Keratinocyte (primary cell): ENCODE measurements around the gene PSMD2. TPM values are rescaled to one million over a fixed set of nuclear protein-coding genes. Genes with fewer than 3 reads are reported as not detected.
A peak's percentile ranks its signal among the peaks of the same experiment; 100 is the strongest.

Experiments used
- DNase-seq: peaks from one replicate; pipeline ENCODE4 v3.0.0-alpha.2; 2011; ENCODE audit warnings: low read depth, missing footprints, low spot score
- FAIRE-seq: peaks from 2 replicates; lab custom pipeline; 2011; peaks lifted over from hg19 to GRCh38; lab: Jason Lieb, UNC
- H2AFZ ChIP-seq: 2 replicates; pipeline ENCODE4 v1.6.0; 2012; ENCODE audit warnings: low read length, control low read depth, inconsistent platforms; ENCODE audit not compliant: control insufficient read depth
- H3K27ac ChIP-seq: 2 replicates; pipeline ENCODE4 v1.5.1; 2011; ENCODE audit warnings: low read length; ENCODE audit not compliant: control insufficient read depth, insufficient read depth
- H3K27me3 ChIP-seq: 3 replicates; pipeline ENCODE4 v1.6.0; 2011; ENCODE audit warnings: low read length; ENCODE audit not compliant: control insufficient read depth, insufficient read depth; ENCODE audit errors: extremely low read depth
- H3K36me3 ChIP-seq, 2 experiments: 2 replicates in 1 of 2; 3 replicates in 1 of 2; pipeline ENCODE4 v1.5.1; 2011; ENCODE audit warnings: low read length in 2 of 2, mild to moderate bottlenecking in 1 of 2; ENCODE audit not compliant: control insufficient read depth in 2 of 2, insufficient read depth in 2 of 2; ENCODE audit errors: extremely low read depth in 1 of 2
- H3K4me1 ChIP-seq: 3 replicates; pipeline ENCODE4 v1.5.1; 2011; ENCODE audit warnings: low read length; ENCODE audit not compliant: control insufficient read depth, insufficient read depth; ENCODE audit errors: extremely low read depth
- H3K4me2 ChIP-seq: 3 replicates; pipeline ENCODE4 v1.6.0; 2011; ENCODE audit warnings: low read depth, low read length; ENCODE audit not compliant: control insufficient read depth, insufficient read depth; ENCODE audit errors: extremely low read depth
- H3K4me3 ChIP-seq, 3 experiments: fragments of 200-600 bp in 1 of 3; sonication (generic) in 1 of 3; 2 replicates in 2 of 3; 3 replicates in 1 of 3; pipeline ENCODE4 v1.5.1; 2011 to 2016; ENCODE audit warnings: low read length in 3 of 3, mild to moderate bottlenecking in 3 of 3, control low read depth in 2 of 3, inconsistent platforms in 1 of 3, low read depth in 1 of 3, mixed read lengths in 1 of 3, mixed run types in 1 of 3, moderate library complexity in 1 of 3; ENCODE audit not compliant: control insufficient read depth in 2 of 3, insufficient read depth in 2 of 3; ENCODE audit errors: extremely low read depth in 1 of 3
- H3K79me2 ChIP-seq: 2 replicates; pipeline ENCODE4 v1.6.0; 2012; ENCODE audit warnings: low read length; ENCODE audit not compliant: control insufficient read depth, insufficient read depth
- H3K9ac ChIP-seq: 3 replicates; pipeline ENCODE4 v1.6.0; 2011; ENCODE audit warnings: low read length; ENCODE audit not compliant: control insufficient read depth, insufficient read depth; ENCODE audit errors: extremely low read depth
- H3K9me1 ChIP-seq: 3 replicates; pipeline ENCODE4 v1.6.0; 2011; ENCODE audit warnings: low read length; ENCODE audit not compliant: control insufficient read depth, insufficient read depth; ENCODE audit errors: extremely low read depth
- H3K9me3 ChIP-seq: 2 replicates; pipeline ENCODE4 v1.5.1; 2012; ENCODE audit warnings: low read depth, low read length; ENCODE audit not compliant: control insufficient read depth
- H4K20me1 ChIP-seq: 3 replicates; pipeline ENCODE4 v1.6.0; 2011; ENCODE audit warnings: low read length; ENCODE audit not compliant: control insufficient read depth, insufficient read depth; ENCODE audit errors: extremely low read depth
- CTCF ChIP-seq, 3 experiments: IDR thresholded peaks in 1 of 3; conservative IDR thresholded peaks in 1 of 3; optimal IDR thresholded peaks in 1 of 3; 2 replicates in 2 of 3; 3 replicates in 1 of 3; pipeline versions ENCODE3 to v1.5.1; 2011; ENCODE audit warnings: low read length in 3 of 3, mild to moderate bottlenecking in 3 of 3, moderate library complexity in 2 of 3, control low read depth in 1 of 3, inconsistent platforms in 1 of 3; ENCODE audit not compliant: insufficient read depth in 2 of 3; ENCODE audit errors: extremely low read depth in 1 of 3
- EZH2 ChIP-seq: IDR thresholded peaks from one replicate; pipeline ENCODE4 v1.6.1; 2012; ENCODE audit warnings: inconsistent platforms, mild to moderate bottlenecking, low read length, moderate library complexity
- dilution Hi-C: fragments of 300-500 bp; cut with MboI; formaldehyde crosslinking; loops from one replicate; pipeline ENCODE4 v1.7.0; 2020; ENCODE audit warnings: low sequenced_read_pairs; ENCODE audit not compliant: extremely low pct_ligation_motif_present
- polyA plus RNA-seq, 5 experiments: library from polyadenylated mRNA; depleted of rRNA in 3 of 5; stranded (reverse) in 3 of 5; stranded (forward) in 1 of 5; unstranded in 1 of 5; fragments of >200 nt; gene quantifications; 1 replicate in 1 of 5; 2 replicates in 3 of 5; 3 replicates in 1 of 5; pipeline versions ENCODE4 v1.2.1 to v1.2.3, GENCODE V29; 2011 to 2012; ENCODE audit warnings: missing spikeins in 2 of 5, low read depth in 1 of 5, low replicate concordance in 1 of 5

PSMD2 gene
- polyA plus RNA-seq, 1 donor (not counting 4 experiments of a cell fraction or from before 2014, with no cell fraction given): 593 TPM

GRCh38 chr3:184284696-184285095, 14.3 kb upstream of the PSMD2 start:
- no peaks in the 10 kb centered on the region for H3K4me1 ChIP-seq
- dilution Hi-C loops: no loop called here
- DNase-seq (no peak), FAIRE-seq (no peak)
- H3K27ac ChIP-seq: no peak overlapping the region
- H3K9me3 ChIP-seq: no peaks in the 10 kb centered on the region
- H3K79me2 ChIP-seq: no peaks in the 10 kb centered on the region
- no peak overlapping the region for H3K9ac ChIP-seq
- no peaks in the 10 kb centered on the region for H4K20me1 ChIP-seq
- H3K36me3 ChIP-seq: no peaks in the 10 kb centered on the region
- H3K9me1 ChIP-seq: no peaks in the 10 kb centered on the region
- H3K4me3 ChIP-seq: no peak overlapping the region
- no peak overlapping the region for H2AFZ ChIP-seq
- no peaks in the 10 kb centered on the region for H3K27me3 ChIP-seq
- H3K4me2 ChIP-seq: no peak overlapping the region
- TF ChIP-seq EZH2 (no peak), CTCF (optimal IDR thresholded peaks at IDR 0.05 in 1 of 3, IDR thresholded peaks at IDR 0.05 in 1 of 3, conservative IDR thresholded peaks at IDR 0.05 in 1 of 3; ENCODE audit: extremely low read depth in 1 of 3, insufficient read depth in 2 of 3, low read length in 3 of 3) (peak; percentile 43 to 58 (median 51))

- TF ChIP-seq EZH2 (no peak), CTCF (optimal IDR thresholded peaks at IDR 0.05 in 1 of 3, IDR thresholded peaks at IDR 0.05 in 1 of 3, conservative IDR thresholded peaks at IDR 0.05 in 1 of 3; ENCODE audit: extremely low read depth in 1 of 3, insufficient read depth in 2 of 3, low read length in 3 of 3) (peak; percentile 72 to 85 (median 77))
These were observed 9.6 kb upstream of the PSMD2 start for GRCh38 chr3:184289426-184289938.

More at GRCh38 chr3:184289426-184289938, 9.6 kb upstream of the PSMD2 start:
- Histone ChIP-seq H3K9me3 (no peaks in the 10 kb centered on the region), H4K20me1 (no peaks in the 10 kb centered on the region), H3K79me2 (no peaks in the 10 kb centered on the region), H3K4me2 (no peak overlapping the region), H2AFZ (no peak overlapping the region), H3K4me3 (no peak overlapping the region), H3K9ac (no peak overlapping the region), H3K36me3 (no peaks in the 10 kb centered on the region), H3K27ac (no peak overlapping the region), H3K4me1 (no peaks in the 10 kb centered on the region), H3K27me3 (no peaks in the 10 kb centered on the region), H3K9me1 (no peaks in the 10 kb centered on the region)
- FAIRE-seq: peak; percentile 70
- DNase-seq: peak; percentile 32
- dilution Hi-C loops: no loop called here
